ENCODE measurements around the gene STX16.

Gene STX16

DNA sequence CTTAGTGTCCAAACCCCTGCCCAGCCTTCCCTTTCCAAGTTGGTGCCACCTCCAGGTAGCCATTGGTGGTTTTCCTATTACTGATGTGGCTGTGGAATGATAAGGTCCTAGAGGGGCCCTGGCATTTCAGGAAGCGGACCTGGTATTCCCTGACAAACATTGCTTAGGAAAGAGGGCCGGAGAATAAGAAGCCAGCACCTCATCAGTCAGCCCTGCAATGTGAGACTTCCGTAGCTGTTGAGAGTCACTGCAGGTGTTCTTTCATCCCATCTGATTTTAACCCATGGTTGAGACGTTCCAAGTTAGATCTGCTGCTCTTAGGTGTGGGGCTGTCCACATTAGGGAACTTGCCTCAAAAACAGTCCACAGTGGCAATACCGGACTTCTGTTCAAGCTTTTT, 26.7 kb downstream of the STX16 start:
- no peak for DNase-seq (ENCODE audit: low read depth)

DNA sequence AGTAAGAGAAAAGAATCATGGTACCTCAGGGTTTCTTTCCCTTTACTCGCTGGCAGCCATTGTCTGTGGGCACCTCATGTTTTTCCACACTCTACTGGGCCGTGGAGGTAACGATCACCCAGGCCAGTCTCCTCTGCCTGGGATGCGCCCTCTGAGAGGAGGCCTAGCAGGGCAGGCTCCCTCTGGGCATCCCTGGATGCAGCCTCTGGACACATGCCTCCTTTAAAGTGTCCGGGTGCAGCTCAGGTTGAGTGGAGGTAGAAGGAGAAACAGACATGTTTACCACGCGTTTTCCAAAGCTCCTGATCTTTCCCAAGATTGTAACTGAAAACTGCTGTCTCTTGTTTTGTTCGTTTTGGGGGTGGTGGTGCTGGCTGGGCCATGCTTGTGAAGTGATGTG, 27.7 kb downstream of the STX16 start:
- no peak for DNase-seq (ENCODE audit: low read depth)

DNA sequence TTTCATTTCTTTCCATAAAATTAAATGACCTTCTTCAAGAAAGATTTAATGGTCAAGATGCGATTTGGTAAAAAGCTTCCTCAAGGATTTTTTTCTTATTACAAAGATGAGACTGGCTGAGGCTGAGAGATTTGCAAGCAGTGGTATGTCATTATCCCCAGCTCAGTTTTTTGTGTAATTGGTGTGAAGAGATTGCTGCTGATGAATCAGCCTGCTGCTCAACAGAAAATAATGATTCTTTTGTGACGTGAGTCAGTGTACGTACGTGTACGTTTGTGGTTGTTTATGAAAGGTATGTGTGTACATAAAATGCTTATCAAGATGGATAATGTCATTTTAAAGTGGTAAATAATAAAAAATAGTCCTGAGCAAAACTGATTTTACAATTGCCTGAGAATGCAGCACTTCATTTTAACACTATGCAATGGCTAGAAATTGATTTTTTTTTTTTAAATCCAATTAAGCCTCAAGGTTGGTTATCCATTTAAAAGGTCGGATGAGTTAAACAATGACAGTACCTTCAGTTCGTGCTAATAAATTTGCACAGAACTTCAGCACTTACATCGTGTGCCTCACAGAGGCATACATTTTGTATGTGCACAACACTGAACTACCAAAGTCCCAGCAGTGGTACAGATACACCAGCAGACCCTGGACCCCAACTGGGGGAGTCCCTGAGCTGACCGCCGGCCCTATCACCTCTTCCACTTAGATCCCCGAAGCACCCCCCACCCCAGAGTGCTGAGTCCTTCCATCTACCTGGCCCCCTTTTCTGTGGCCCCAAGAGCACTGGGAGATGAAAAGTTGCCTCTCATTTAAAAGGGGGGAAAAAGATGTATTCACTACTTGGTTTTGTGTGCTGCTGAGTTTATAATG, 31.8 kb downstream of the STX16 start:
- no peak for DNase-seq (ENCODE audit: low read depth)

DNA sequence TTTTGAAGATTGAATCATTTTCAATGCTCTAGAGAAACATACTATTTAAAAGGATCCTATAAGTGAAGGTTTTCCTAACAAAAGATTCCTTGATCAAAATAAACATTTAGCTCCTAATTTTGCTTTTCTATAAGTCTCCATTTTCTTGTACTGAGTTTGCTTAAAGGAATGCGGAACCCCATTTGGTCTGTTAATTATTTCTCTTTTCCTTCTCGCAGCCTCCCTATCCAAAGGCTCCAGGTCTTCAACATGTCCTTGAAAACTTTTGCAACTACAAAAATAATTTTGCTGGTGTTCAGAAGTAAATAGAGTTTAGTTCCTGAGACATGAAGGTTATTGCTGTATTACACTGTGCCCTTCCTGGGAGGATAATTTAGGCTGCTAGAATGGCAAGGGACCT, 33.2 kb downstream of the STX16 start:
- DNase-seq (ENCODE audit: low read depth) = no peak

DNA sequence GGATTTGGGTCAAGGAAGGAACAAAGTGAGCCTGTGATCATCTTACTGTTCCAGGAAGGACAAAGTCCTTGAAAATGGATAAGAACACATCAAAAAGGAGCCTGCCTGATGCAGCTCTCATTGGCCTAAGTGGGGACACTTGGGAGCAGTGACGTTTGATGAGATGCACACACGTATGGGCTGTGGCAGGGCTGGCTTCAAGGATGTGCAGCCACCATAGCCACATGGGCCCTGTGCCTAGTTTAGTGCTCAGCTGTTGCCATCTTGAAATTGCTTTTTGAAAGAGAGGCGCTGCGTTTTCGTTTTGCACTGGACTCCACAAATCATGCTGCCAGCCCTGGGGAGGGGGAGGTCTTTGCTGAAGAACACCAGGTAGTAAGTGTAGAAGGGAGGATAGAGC, 34.9 kb downstream of the STX16 start:
- DNase-seq (ENCODE audit: low read depth) = no peak

DNA sequence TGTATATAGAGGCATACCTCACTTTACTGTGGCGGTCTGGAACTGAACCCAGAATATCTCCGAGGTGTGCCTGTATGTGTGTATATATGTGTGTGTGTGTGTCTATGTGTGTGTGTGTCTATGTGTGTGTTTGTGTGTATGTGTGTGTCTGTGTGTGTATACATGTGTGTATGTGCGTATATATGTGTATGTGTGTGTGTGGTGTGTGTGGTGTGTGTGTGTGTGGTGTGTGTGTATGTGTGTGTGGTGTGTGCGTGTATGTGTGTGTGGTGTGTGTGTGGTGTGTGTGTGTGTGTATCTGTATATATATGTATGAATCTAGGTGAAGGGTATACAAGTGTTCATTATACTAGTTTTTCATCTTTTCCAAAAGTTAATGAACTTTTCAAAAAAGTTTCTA, 37.3 kb downstream of the STX16 start:
- DNase-seq (ENCODE audit: low read depth) = no peak

DNA sequence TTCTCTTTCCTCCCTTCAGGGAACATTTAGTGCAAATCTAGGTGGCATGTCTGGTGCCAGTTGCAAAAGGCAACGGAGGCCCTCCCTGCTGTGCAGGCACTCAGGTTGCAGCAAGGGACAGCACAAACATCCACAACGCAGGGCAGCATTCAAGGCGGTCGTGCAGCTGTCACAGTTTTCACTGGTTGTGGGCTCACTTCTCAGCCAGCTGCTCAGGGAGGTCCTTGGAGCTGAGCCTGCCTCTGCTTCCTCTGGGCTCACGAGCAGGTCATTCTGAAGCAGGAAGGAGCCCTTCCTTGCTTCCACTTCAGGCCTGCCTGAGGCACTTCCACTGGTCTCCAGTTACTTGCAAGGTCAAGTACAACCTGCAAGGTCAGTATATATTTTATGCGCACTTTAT, 37.8 kb downstream of the STX16 start:
- DNase-seq (ENCODE audit: low read depth) = no peak

DNA sequence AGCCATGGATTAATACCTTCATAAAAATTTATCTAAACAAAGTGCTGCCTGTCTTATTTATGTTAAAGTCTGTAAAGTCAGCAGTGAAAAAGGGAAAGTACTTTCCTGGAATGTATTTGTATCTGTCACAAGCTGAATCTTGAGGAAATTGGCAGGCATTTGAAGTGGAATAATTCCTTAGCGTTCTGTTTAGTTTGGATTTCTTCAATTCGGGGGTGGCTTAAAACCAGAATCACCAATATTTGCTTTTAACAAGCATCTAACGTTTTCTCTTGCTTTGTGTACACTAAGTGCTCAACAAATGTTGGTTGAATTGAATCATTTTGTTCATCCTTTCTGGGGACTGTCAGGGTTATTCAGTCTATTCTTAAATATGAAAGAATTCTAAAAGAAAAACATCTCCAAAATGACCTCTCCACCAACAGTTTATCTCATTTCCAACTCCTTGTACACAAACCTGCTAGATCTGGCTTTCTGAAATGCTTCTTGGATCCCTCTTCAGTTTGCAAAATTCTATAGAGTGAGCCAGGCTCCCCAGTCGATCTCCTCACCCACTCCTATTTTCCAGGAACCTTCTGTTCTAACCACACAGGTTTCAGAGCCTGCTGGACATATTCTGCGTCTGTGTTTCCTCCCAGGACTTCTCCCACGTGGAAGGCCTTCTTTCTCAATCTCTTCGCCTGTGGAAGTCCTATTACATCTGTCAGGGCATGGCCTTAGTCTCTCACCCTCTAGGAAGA, 39.5 kb downstream of the STX16 start:
- DNase-seq (ENCODE audit: low read depth) = no peak

DNA sequence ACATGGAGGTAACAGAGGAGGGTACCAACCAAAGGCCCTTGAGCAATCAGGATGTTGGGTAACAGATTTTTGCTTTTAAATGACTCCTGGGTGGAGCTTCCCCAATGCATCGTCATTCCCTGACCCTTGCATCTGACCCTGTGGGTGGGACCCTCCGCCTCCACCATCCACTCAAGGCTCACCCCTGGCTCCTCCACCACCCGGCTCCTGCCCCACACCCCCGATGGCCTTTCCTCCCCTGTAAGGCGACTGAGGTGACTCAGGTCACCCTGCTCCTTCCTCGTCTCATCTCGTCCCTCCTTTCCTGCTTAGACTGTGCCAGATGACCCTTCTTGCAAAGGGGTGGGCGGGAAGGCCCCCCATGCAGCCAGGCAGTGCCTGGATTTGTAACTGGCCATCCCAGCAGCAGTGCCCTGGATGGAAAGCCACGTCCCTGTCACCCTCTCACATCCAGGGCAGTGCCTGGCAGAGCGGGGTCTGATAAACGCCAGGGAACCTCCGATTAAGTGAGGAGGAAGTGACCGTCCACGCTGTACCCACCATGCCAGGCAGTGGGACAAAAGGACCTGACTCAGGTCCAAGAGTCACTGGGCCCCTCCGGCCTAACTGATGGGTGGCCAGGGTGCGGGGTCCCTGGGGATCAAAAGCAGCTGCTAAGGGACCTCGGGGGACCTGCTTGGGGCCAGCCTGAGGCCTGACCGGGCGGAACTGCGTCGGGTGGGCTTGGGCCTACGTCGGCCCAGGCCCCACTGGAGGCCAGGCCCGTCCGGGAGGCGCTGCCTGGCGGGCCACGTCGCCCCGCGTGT, 40.9 kb downstream of the STX16 start:
- no peak for DNase-seq (ENCODE audit: low read depth)

DNA sequence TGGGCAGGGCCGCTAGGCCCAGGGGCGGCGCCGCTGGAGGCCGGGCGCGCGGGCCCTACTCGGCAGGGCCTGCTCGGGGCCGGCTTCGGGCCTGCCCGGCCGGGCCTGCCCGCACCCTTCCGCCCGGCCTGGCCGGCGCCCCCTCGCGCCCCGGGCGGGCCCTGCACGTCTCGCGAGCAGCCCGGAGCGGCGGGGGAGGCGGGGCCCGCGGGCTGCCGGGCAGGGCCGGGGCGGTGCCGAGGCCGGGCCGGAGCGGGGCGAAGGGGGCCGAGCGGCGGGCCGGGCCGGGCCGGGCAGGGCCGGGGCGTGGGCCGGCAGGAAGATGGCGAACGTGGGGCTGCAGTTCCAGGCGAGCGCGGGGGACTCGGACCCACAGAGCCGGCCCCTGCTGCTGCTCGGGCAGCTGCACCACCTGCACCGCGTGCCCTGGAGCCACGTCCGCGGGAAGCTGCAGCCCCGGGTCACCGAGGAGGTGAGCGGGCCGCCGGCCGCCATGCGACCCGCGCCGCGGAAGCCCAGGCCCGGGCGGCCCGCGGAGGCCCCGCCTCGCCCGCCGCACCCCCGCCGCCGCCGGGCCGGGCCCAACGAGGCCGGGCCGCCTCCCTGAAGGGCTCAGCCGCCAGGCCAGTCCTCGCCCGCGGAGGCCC, 41.6 kb downstream of the STX16 start, which contains the start of gene NPEPL1:
NPEPL1 (plus strand) TSS at position 222 of the 647 bp plus-strand sequence; CDS start at position 323, 101 bp downstream.
- DNase-seq (ENCODE audit: low read depth) = peak; percentile 46

DNA sequence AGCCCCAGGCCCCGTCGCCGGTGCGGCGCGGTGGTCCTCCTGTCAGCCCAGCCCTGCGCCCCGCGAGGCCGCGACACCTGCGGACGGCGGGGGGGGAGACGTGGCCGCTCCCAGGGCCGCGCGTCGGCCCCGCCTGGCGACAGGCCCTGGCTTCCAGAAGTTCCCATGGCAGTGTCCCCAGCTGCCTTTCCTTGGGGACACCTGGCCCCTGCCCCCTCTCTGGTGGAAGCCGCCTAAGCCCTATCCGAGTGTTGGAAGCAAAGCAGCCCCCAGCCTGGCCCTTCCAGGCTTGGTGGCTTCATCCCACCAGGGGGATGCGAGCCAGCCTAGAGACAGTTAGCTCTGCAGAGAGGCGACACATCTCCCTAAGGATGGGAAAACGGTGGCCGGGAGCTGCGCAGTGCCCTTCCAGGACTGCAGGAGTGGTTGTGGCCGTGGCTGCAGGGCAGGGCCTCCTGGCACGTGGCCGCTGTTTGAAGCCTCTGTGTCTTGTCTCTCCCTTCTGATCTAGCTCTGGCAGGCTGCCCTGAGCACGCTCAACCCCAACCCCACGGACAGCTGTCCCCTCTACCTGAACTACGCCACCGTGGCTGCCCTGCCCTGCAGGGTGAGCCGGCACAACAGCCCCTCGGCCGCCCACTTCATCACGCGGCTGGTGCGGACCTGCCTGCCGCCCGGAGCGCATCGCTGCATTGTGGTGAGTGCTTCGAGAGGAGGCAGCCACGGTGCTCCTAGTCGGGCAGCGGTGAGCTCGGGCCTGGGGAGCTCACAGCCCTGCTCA, 42.3 kb downstream of the STX16 start:
- DNase-seq (ENCODE audit: low read depth) = no peak

DNA sequence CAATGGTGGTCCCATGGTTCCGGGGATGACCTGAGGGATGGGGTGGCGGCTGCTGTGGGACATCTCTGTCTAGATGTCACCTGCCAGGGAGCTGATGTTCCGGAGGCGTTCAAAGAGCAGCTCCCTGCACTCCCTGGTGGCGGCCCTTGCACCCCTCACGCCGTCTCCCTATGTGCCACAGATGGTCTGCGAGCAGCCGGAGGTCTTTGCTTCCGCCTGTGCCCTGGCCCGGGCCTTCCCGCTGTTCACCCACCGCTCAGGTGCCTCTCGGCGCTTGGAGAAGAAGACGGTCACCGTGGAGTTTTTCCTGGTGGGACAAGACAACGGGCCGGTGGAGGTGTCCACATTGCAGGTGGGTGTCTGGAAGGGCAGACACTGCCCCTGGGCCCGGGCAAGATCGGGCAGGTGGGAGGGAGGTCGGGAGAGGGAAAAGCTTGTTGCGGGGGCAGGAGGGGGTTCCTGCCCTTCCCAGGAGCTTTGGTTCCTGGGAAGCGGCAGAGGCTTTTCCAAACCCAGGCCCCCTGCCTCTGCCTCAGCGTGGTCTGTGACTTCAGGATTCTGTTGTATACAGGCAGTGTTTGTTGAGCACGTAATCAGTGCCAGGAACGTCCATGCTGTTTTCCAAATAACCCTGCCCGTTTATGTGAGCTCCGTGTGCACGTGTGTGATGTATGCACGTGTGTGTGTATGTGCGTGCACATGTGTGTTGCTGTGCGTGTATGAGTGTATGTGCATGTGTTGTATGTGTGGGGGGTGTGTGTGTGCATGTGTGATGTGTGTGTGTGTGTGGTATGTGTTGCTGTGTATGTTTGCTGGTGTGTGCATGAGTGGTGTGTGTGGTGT, 43.4 kb downstream of the STX16 start:
- no peak for DNase-seq (ENCODE audit: low read depth)

DNA sequence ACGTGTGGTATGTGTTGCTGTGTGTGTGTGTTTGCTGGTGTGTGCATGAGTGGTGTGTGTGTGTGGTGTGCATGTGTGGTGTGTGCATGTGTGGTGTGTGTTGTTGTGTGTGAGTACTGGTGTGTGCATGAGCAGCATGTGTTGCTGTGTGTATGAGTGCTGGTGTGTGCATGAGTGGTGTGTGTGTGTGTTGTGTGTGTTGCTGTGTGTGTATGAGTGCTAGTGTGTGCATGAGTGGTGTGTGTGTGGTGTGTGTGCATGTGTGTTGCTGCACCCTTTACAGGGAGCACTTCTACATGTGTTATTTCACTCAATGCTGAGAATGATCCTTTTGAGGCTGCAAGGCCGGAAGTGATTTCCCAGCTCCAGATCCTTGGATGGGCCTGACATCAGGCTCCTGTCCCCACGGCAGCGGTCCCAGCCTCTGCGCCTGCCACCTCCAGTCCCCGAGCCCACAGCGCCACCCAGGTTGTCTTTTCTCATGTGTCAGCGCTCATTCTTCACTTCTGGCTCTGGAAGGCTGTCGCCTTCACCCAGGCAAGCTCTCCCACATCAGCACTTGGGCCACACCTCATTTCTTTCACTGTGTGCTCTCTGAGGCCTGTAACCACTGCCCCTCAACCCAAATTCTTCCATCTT, 44.1 kb downstream of the STX16 start:
- no peak for DNase-seq (ENCODE audit: low read depth)

DNA sequence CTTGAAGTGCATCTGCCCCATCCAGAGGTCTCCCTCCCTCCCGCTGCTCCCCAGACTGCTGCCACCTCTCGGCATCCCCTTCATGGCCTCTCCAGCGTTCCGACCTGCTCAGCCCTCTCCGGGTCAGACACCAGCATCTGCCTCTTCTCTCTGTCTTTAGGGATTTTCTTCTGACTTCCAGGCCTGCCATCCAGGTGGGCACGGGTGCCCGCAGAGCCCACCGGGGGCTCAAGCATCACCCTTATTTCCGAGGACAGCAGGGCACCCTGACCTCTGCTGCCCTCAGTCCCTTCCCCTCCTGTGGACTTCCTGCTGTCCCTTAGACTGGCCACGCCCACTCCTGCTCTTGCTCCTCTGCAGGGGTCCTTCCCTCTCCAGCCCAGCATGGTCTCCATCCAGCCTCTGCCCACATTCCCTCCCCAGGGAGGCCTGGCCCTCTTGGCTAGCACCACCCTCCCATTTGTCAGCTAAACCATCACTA, 44.9 kb downstream of the STX16 start:
- DNase-seq (ENCODE audit: low read depth) = no peak

DNA sequence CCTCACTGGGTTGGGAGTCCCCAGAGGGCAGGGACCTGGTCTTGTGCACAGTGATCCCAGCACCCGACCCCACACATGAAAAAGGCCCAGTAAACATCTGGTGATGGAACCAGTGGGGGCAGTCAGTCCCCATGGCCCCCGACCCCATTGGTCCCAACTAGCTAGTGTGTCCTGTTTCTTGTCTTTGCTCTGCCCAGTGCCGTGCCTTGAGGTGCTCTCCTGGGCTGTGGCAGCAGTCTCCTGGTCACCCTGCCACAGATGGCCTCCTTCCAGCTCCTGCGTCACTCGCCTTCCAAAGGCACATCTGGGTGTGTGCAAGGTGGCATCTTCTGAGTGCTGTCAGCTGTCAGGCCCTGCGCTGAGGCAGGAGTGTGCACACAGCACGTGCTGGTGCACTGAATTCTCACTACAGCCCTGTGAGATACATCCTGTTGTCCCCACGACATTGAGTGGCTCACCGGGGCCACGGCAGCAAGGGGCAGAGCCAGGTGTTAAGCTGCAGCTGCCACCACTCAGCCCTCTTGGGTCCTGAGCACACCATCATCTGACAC, 45.4 kb downstream of the STX16 start:
- DNase-seq (ENCODE audit: low read depth) = no peak

DNA sequence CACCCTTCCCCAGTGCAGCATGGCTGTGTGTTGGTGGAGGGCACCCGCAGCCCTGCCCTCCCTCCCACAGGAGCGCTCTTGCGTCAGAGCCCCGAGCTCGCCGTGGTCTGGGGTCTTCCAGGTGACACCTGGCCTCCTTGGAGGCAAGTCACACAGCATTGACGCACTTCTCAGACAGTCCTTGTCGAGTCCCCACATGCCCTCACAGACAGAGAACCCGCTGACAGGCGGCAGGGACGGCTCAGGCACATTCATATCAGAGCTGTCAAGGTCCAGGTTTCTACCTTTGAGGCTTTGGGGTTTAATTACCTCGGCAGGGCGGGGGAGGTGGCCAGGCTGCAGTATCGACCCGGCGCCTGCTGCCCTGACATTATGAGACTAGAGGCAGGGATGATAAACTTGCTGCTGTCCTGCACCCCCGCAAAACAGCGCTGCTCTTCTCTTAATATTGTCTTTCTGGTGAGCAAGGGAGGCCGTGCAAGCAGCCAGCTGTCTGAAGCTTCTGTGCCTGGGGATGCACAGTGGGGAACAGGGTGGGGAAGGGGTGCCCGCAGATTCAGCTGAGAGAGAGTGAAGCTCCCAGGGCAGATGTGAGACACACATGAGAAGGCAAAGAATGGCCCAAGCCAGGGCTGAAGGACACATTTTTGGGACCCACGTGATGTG, 46.3 kb downstream of the STX16 start:
- DNase-seq (ENCODE audit: low read depth) = no peak

DNA sequence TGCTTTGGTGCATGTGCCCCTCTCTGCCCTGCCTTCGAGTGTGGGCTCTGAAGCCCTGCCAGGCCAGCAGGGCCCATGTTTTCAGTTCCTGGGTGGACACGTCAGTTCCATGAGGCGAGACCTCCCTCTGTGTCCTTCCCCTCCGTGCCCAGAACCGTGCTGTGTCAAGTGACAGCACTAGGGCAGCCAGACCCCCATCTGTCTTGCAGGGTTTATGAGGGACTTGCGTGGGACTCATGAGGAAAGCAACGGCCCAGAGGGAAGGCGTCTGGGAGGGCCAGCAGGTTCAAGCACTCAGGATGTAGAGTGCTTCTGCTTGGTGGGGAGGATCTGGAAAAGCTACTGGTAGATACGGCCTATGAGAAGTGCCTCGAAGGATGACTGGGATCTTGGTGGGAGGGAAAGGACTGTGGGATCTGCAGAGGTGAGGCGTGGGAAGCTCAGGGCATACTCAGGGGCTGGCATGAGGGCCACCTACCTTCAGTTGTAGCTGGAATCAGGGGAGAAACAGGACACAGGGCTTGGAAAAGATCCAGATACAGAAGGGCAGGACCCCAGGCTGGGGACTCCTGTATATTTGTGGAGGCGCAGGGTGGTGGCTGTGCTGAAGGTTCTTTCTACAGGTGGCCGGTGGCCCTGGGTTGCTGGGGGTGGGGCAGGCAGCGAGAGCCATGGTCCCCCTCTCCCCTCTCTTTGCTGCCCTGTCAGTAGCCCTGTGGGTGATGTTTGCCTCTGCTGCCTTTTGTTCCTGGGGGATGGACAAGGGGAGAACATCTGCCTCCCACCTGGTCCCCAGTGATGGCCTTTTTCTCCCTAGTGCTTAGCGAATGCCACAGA, 47.0 kb downstream of the STX16 start:
- no peak for DNase-seq (ENCODE audit: low read depth)

Data from activated gamma-delta T cell treated with anti-CD3 and anti-CD28 coated beads, Interleukin-2, amount 50 U/mL, for 16 hours (primary cell).